ENCODE results near the gene RBM6.
"Not testable (repeated sequence)": the region's sequence is repeated elsewhere in the genome, so short reads cannot be mapped to it uniquely, and the experiment has no call there.

RBM6 gene

GRCh38 chr3:49939858-49940666 is at the start of gene RBM6:
RBM6 (plus strand) TSS chr3:49940150; CDS start chr3:49962642, 22,492 bp downstream.
- DNase-seq: peak; percentile 95 to 97

GRCh38 chr3:49895791-49896190 is 44.2 kb upstream of the RBM6 start:
- DNase-seq: no peak

- DNase-seq: no peak
These were observed 43.6 kb upstream of the RBM6 start for GRCh38 chr3:49896345-49896744.

GRCh38 chr3:49898991-49899390 is 41.0 kb upstream of the RBM6 start:
- no peak for DNase-seq

- DNase-seq: no peak
These were observed 40.1 kb upstream of the RBM6 start for GRCh38 chr3:49899815-49900214.

- no peak for DNase-seq
These were observed 39.3 kb upstream of the RBM6 start for GRCh38 chr3:49900491-49901153.

GRCh38 chr3:49901366-49902339 is 38.3 kb upstream of the RBM6 start:
- DNase-seq: no peak

- no peak for DNase-seq
These were observed 37.2 kb upstream of the RBM6 start for GRCh38 chr3:49902511-49903345.

GRCh38 chr3:49903451-49904424 is 36.2 kb upstream of the RBM6 start, which contains the start of gene MST1R:
MST1R (minus strand) TSS chr3:49903873; CDS start chr3:49903609, 264 bp downstream.
- DNase-seq: peak; percentile 87 to 89

GRCh38 chr3:49904448-49904847 is 35.5 kb upstream of the RBM6 start:
- DNase-seq: not testable (repeated sequence)

GRCh38 chr3:49906073-49906743 is 33.7 kb upstream of the RBM6 start:
- DNase-seq: peak; percentile 53 to 55

- no peak for DNase-seq
These were observed 31.4 kb upstream of the RBM6 start for GRCh38 chr3:49908373-49909199.

- no peak for DNase-seq
These were observed 29.4 kb upstream of the RBM6 start for GRCh38 chr3:49910409-49911123.

- no peak for DNase-seq
These were observed 28.9 kb upstream of the RBM6 start for GRCh38 chr3:49911124-49911420.

GRCh38 chr3:49911611-49912010 is 28.3 kb upstream of the RBM6 start:
- no peak for DNase-seq

- no peak for DNase-seq
These were observed 27.1 kb upstream of the RBM6 start for GRCh38 chr3:49912881-49913281.

GRCh38 chr3:49914906-49915305 is 25.0 kb upstream of the RBM6 start:
- DNase-seq: no peak

GRCh38 chr3:49916686-49917085 is 23.3 kb upstream of the RBM6 start:
- DNase-seq: no peak
